ENCODE data around the gene LRRK1. TPM values are rescaled to one million over a fixed set of nuclear protein-coding genes. Genes with fewer than 3 reads are reported as not detected.

LRRK1 gene
- total and polyA plus RNA-seq, 2 experiments from 2014 or later: 2.6 to 4.5 TPM

- TF ChIP-seq, protein P1, sequence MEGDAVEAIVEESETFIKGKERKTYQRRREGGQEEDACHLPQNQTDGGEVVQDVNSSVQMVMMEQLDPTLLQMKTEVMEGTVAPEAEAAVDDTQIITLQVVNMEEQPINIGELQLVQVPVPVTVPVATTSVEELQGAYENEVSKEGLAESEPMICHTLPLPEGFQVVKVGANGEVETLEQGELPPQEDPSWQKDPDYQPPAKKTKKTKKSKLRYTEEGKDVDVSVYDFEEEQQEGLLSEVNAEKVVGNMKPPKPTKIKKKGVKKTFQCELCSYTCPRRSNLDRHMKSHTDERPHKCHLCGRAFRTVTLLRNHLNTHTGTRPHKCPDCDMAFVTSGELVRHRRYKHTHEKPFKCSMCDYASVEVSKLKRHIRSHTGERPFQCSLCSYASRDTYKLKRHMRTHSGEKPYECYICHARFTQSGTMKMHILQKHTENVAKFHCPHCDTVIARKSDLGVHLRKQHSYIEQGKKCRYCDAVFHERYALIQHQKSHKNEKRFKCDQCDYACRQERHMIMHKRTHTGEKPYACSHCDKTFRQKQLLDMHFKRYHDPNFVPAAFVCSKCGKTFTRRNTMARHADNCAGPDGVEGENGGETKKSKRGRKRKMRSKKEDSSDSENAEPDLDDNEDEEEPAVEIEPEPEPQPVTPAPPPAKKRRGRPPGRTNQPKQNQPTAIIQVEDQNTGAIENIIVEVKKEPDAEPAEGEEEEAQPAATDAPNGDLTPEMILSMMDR (conservative IDR thresholded peaks at IDR 0.05; ENCODE audit: low read depth in 2 of 2): no peak
- no peak for TF ChIP-seq CREB1 (CRISPR knock-in tag; IDR thresholded peaks at IDR 0.05; ENCODE audit: low read depth)
- no peak for TF ChIP-seq STAT1 (IDR thresholded peaks at IDR 0.05; ENCODE audit: unreplicated experiment)
- no peak for TF ChIP-seq NANOG (IDR thresholded peaks at IDR 0.05; ENCODE audit: borderline replicate concordance)
Observed at GRCh38 chr15:101105059-101105891, 186.1 kb downstream of the LRRK1 start (continued).

DNA sequence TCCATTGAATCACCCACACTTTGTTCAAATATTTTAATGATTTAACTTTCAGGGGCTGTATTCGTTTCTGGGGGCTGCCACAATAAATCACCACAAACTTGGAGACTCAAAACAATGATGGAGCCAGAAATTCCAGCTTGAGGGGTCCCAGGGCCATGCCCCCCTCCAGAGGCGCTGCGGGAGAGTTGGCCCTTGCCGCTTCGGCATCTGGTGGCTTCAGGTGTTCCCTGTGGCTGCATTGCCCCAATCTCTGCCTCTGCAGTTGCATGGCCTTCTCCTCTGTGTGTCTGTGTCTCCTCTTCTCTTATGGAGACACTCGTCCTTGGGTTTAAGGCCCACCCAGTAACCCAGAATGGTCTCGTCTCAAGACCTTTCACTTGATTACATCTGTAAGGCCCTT, 187.9 kb downstream of the LRRK1 start:
- peaks cover 13% of the 10 kb centered on the region for H3K4me1 Mint-ChIP-seq
- peaks cover 3% of the 10 kb centered on the region; the same call in 1 of the 3 replicates for H3K36me3 Mint-ChIP-seq (ENCODE audit: low read depth)
- Histone ChIP-seq H3K4me2 (no peak overlapping the region), H3K4me1 (ENCODE audit: insufficient read depth) (peaks cover 12% of the 10 kb centered on the region; the same call in 1 of the 2 replicates), H3K27ac (ENCODE audit: low read depth) (no peak overlapping the region), H3K79me2 (replicated peaks; ENCODE audit: insufficient read depth) (no peaks in the 10 kb centered on the region), H3K27me3 (ENCODE audit: insufficient read depth) (no peaks in the 10 kb centered on the region), H4K20me1 (replicated peaks; ENCODE audit: insufficient read depth) (no peaks in the 10 kb centered on the region), H3K4me3 (no peak overlapping the region), H3F3A (replicated peaks; ENCODE audit: low read depth) (no peaks in the 10 kb centered on the region), H3K9me2 (ENCODE audit: insufficient read depth) (no peaks in the 10 kb centered on the region), H2AFZ (no peak overlapping the region), H3K36me3 (ENCODE audit: insufficient read depth) (no peaks in the 10 kb centered on the region)
- ATAC-seq (no peak), DNase-seq (ENCODE audit: low spot score) (no peak)
- no peak overlapping the region for H3K27ac Mint-ChIP-seq
- no peaks in the 10 kb centered on the region; the same call in 2 of the 3 replicates for H3K9me3 Mint-ChIP-seq
- no peak overlapping the region for H3K4me3 Mint-ChIP-seq
- peaks cover 9% of the 10 kb centered on the region for H3K27me3 Mint-ChIP-seq (ENCODE audit: insufficient read depth, low read depth, poor library complexity)
- TF ChIP-seq POLR2AphosphoS5 (IDR thresholded peaks at IDR 0.05; ENCODE audit: low read depth) (no peak), ZNF114 (CRISPR knock-in tag; IDR thresholded peaks at IDR 0.05) (no peak), CREB1 (CRISPR knock-in tag; IDR thresholded peaks at IDR 0.05; ENCODE audit: low read depth) (no peak), NANOG (IDR thresholded peaks at IDR 0.05; ENCODE audit: borderline replicate concordance) (no peak), ZNF331 (CRISPR knock-in tag; IDR thresholded peaks at IDR 0.05; ENCODE audit: low read depth) (no peak), REST (IDR thresholded peaks at IDR 0.05; ENCODE audit: unreplicated experiment) (no peak), JUNB (IDR thresholded peaks at IDR 0.05; ENCODE audit: unreplicated experiment) (no peak), EZH2 (IDR thresholded peaks at IDR 0.05; ENCODE audit: low read depth, unreplicated experiment) (no peak), EZH2phosphoT487 (IDR thresholded peaks at IDR 0.05; ENCODE audit: unreplicated experiment) (no peak), STAT1 (IDR thresholded peaks at IDR 0.05; ENCODE audit: unreplicated experiment) (no peak)
- TF ChIP-seq, protein P1 (conservative IDR thresholded peaks at IDR 0.05; ENCODE audit: low read depth in 2 of 2): no peak
- TF ChIP-seq, protein P2, sequence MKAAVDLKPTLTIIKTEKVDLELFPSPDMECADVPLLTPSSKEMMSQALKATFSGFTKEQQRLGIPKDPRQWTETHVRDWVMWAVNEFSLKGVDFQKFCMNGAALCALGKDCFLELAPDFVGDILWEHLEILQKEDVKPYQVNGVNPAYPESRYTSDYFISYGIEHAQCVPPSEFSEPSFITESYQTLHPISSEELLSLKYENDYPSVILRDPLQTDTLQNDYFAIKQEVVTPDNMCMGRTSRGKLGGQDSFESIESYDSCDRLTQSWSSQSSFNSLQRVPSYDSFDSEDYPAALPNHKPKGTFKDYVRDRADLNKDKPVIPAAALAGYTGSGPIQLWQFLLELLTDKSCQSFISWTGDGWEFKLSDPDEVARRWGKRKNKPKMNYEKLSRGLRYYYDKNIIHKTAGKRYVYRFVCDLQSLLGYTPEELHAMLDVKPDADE (IDR thresholded peaks at IDR 0.05): no peak

All from GM23338 (cell line).